ENCODE results near the gene CDH5.

Gene CDH5

DNA sequence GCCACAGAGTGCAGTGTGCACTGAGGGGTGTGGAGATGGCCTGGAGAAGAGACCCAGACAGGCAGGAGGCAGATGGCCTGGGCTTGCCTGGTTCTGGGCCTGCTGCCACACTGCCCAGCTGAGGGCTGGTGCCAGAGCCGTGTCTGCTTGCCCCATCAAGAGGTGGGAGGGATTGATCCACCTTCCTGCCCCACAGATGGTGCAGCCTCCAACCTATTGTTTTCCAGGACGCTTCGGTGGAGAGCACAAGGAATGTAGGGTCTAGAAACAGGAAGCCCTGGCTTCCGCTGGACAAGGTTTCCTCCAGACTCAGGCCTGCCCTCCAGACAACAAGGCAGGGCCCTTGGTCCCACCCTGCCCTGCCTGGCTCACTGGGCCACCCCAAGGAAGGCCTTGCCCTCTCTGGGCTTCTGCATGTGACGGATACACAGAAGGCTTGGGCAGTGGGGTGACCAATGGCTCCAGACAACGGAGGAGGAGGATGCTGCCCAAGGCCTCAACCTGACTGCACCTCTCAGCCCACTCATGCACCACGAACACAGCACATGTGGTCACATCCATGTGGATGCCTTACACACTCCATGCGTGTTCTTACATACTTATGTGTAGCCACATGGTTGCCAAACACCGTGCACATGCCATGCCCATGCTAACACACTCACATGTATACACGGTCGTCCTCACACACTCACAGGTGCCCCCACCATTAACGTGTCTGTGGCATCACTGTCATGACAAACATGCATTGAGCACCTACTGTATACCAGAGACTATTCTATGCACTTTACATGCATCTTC lies 6.5 kb upstream of the CDH5 start:
- no peak for DNase-seq (ENCODE audit: low spot score)
- H3K9me3 ChIP-seq (ENCODE audit: severe bottlenecking): no peaks in the 10 kb centered on the region
- no peaks in the 10 kb centered on the region for H3K27me3 ChIP-seq (ENCODE audit: insufficient read depth, poor library complexity, severe bottlenecking)

DNA sequence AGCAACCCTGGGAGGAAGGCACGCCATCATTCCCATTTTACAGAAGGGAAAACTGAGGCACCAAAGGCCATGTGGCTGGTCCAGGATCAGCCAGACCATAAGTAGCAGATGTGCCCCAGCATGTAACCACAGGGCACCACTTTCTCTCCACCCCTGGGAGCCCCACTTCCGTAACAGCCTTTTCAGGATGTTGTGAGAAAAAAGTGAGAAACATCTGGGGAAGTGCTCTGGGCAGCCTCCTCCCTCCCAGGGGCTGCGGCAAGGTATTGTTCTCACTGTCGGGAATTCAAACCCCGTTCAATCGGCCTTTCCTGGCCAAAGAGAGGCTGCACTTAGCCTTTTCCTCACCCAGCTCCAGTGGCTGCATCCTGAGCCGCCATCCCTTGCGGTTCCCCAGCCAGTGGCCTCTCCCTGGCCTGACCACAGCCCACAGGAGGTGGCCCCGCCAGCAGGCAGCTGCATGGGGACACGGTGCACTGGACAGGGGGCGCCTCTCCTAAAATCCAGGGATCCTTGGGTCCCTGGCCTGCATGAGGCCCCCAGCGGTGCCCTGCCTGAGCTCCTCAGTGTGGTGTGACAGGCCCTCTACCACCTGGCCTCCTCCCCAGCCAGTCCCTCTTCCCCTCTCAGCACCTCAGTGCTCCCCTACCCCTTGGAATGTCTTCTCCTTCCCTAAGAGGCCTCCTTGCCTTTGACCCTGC lies 5.7 kb upstream of the CDH5 start:
- ATAC-seq (ENCODE audit: low read depth) (no peak), DNase-seq (ENCODE audit: low spot score) (no peak)
- TF ChIP-seq, protein P1, sequence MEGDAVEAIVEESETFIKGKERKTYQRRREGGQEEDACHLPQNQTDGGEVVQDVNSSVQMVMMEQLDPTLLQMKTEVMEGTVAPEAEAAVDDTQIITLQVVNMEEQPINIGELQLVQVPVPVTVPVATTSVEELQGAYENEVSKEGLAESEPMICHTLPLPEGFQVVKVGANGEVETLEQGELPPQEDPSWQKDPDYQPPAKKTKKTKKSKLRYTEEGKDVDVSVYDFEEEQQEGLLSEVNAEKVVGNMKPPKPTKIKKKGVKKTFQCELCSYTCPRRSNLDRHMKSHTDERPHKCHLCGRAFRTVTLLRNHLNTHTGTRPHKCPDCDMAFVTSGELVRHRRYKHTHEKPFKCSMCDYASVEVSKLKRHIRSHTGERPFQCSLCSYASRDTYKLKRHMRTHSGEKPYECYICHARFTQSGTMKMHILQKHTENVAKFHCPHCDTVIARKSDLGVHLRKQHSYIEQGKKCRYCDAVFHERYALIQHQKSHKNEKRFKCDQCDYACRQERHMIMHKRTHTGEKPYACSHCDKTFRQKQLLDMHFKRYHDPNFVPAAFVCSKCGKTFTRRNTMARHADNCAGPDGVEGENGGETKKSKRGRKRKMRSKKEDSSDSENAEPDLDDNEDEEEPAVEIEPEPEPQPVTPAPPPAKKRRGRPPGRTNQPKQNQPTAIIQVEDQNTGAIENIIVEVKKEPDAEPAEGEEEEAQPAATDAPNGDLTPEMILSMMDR (IDR thresholded peaks at IDR 0.05; ENCODE audit: poor library complexity, severe bottlenecking): no peak
- peaks cover 25% of the 10 kb centered on the region for H3K4me1 ChIP-seq (ENCODE audit: insufficient read depth, poor library complexity, severe bottlenecking)
- H3K36me3 ChIP-seq (ENCODE audit: low read depth): no peaks in the 10 kb centered on the region
- no peaks in the 10 kb centered on the region for H3K27me3 ChIP-seq (ENCODE audit: insufficient read depth, poor library complexity, severe bottlenecking)
- H3K4me3 ChIP-seq (ENCODE audit: severe bottlenecking): no peak overlapping the region
- H3K27ac ChIP-seq (ENCODE audit: poor library complexity, severe bottlenecking): no peak overlapping the region
- H3K9me3 ChIP-seq (ENCODE audit: severe bottlenecking): no peaks in the 10 kb centered on the region

More for the DNA sequence above, 6.5 kb upstream of the CDH5 start:
- Histone ChIP-seq H3K27ac (ENCODE audit: poor library complexity, severe bottlenecking) (peak overlapping the region; percentile 54), H3K4me1 (ENCODE audit: insufficient read depth, poor library complexity, severe bottlenecking) (peaks cover 19% of the 10 kb centered on the region), H3K36me3 (ENCODE audit: low read depth) (no peaks in the 10 kb centered on the region), H3K4me3 (ENCODE audit: severe bottlenecking) (no peak overlapping the region)
- TF ChIP-seq, protein P1 (IDR thresholded peaks at IDR 0.05; ENCODE audit: poor library complexity, severe bottlenecking): no peak
- peak; percentile 15 for ATAC-seq (ENCODE audit: low read depth)

DNA sequence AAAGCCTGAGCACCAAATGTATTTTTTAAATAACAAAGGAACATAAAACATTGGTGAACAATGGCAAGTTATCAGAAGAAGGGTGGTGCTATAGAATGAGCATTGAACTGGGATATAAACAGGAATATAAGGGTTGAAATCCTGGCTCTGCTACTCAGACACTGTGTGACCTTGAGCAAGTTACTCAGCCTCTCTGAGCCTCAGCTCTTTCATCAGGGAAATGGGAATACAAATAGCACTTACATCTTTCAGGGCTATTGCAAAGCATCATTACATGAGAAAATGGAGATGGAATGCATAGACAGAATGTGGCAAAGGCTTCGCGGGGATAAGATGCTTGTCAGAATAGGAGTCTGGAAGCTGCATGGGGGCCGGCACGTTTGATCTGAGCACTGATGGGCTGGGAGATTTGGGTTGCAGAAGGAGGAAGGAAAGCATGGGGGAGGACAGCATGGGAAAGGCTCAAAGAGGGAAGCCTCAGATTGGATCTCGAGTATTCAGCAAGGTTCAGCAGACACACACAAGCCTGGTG lies 4.8 kb upstream of the CDH5 start:
- no peaks in the 10 kb centered on the region for H3K9me3 ChIP-seq (ENCODE audit: severe bottlenecking)
- H3K36me3 ChIP-seq (ENCODE audit: low read depth): no peaks in the 10 kb centered on the region
- no peaks in the 10 kb centered on the region for H3K27me3 ChIP-seq (ENCODE audit: insufficient read depth, poor library complexity, severe bottlenecking)
- no peak overlapping the region for H3K4me3 ChIP-seq (ENCODE audit: severe bottlenecking)
- H3K27ac ChIP-seq (ENCODE audit: poor library complexity, severe bottlenecking): no peak overlapping the region
- TF ChIP-seq, protein P1 (IDR thresholded peaks at IDR 0.05; ENCODE audit: poor library complexity, severe bottlenecking): no peak
- DNase-seq (ENCODE audit: low spot score): no peak
- no peak for ATAC-seq (ENCODE audit: low read depth)
- H3K4me1 ChIP-seq (ENCODE audit: insufficient read depth, poor library complexity, severe bottlenecking): peaks cover 25% of the 10 kb centered on the region

DNA sequence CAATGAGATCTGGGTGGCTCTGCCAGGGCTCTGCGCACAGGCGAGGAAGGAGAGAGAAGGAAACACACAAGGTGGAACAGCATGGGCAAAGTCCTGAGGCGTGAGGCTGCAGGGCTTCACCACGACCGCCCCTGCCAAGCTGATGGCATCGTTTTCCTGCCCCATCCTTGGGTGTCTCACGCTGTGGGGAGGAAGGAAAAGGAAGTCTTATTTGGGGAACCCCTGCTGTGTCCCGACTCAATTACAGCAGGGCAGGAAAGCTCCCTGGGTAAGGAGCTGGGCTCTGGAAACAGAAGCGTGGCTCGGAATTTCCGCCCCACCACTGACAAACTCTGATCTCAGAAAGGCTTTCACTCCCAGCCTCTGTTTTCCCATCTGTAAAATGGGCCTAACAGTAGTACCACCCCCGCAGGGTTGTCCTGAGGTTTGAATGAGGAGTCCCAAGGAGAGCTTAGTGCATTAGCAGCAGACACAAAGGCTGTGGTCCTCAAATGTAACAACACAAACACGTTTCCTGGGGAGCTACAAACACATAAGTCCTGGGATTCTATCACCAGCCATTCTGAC lies 3.2 kb upstream of the CDH5 start:
- ATAC-seq (ENCODE audit: low read depth): no peak
- H3K36me3 ChIP-seq (ENCODE audit: low read depth): no peaks in the 10 kb centered on the region
- peaks cover 25% of the 10 kb centered on the region for H3K4me1 ChIP-seq (ENCODE audit: insufficient read depth, poor library complexity, severe bottlenecking)
- no peaks in the 10 kb centered on the region for H3K27me3 ChIP-seq (ENCODE audit: insufficient read depth, poor library complexity, severe bottlenecking)
- no peak overlapping the region for H3K4me3 ChIP-seq (ENCODE audit: severe bottlenecking)
- no peaks in the 10 kb centered on the region for H3K9me3 ChIP-seq (ENCODE audit: severe bottlenecking)
- TF ChIP-seq, protein P1 (IDR thresholded peaks at IDR 0.05; ENCODE audit: poor library complexity, severe bottlenecking): no peak
- no peak overlapping the region for H3K27ac ChIP-seq (ENCODE audit: poor library complexity, severe bottlenecking)
- no peak for DNase-seq (ENCODE audit: low spot score)
